ENCODE measurements around the gene MYLK.

The MYLK gene

GRCh38 chr3:123635217-123635616, 248.9 kb downstream of the MYLK start:
- TF ChIP-seq FOXP2 (optimal IDR thresholded peaks at IDR 0.05; ENCODE audit: borderline replicate concordance, extremely low read depth, extremely low read length, insufficient read depth) (no peak), POLR2AphosphoS5 (IDR thresholded peaks at IDR 0.05; ENCODE audit: low read depth, low read length) (no peak)

- TF ChIP-seq POLR2AphosphoS5 (IDR thresholded peaks at IDR 0.05; ENCODE audit: low read depth, low read length) (0 out of 2 replicates have a peak, but pooled peaks have one; percentile 23), REST (IDR thresholded peaks at IDR 0.05; ENCODE audit: insufficient read depth in 1 of 2, low read depth in 2 of 2, low read length in 2 of 2) (no peak), TAF1 (IDR thresholded peaks at IDR 0.05; ENCODE audit: borderline replicate concordance, insufficient read depth, low read length) (no peak), SIN3A (IDR thresholded peaks at IDR 0.05; ENCODE audit: borderline replicate concordance, insufficient read depth, low read length) (no peak), FOXP2 (optimal IDR thresholded peaks at IDR 0.05; ENCODE audit: borderline replicate concordance, extremely low read depth, extremely low read length, insufficient read depth) (peak; percentile 56)
These were observed 249.7 kb downstream of the MYLK start for GRCh38 chr3:123634149-123635051.

GRCh38 chr3:123633530-123633929, 250.6 kb downstream of the MYLK start:
- no peak for TF ChIP-seq POLR2AphosphoS5 (IDR thresholded peaks at IDR 0.05; ENCODE audit: low read depth, low read length)
- no peak for TF ChIP-seq REST (IDR thresholded peaks at IDR 0.05; ENCODE audit: insufficient read depth in 1 of 2, low read depth in 2 of 2, low read length in 2 of 2)
- no peak for TF ChIP-seq FOXP2 (optimal IDR thresholded peaks at IDR 0.05; ENCODE audit: borderline replicate concordance, extremely low read depth, extremely low read length, insufficient read depth)
- no peak for TF ChIP-seq SIN3A (IDR thresholded peaks at IDR 0.05; ENCODE audit: borderline replicate concordance, insufficient read depth, low read length)
- no peak for TF ChIP-seq TAF1 (IDR thresholded peaks at IDR 0.05; ENCODE audit: borderline replicate concordance, insufficient read depth, low read length)

GRCh38 chr3:123632161-123632655, 251.9 kb downstream of the MYLK start:
- TF ChIP-seq SIN3A (IDR thresholded peaks at IDR 0.05; ENCODE audit: borderline replicate concordance, insufficient read depth, low read length) (no peak), FOXP2 (optimal IDR thresholded peaks at IDR 0.05; ENCODE audit: borderline replicate concordance, extremely low read depth, extremely low read length, insufficient read depth) (no peak), POLR2AphosphoS5 (IDR thresholded peaks at IDR 0.05; ENCODE audit: low read depth, low read length) (no peak), TAF1 (IDR thresholded peaks at IDR 0.05; ENCODE audit: borderline replicate concordance, insufficient read depth, low read length) (no peak), REST (IDR thresholded peaks at IDR 0.05; ENCODE audit: insufficient read depth in 1 of 2, low read depth in 2 of 2, low read length in 2 of 2) (no peak)

GRCh38 chr3:123629747-123630047, 254.4 kb downstream of the MYLK start:
- no peak for TF ChIP-seq FOXP2 (optimal IDR thresholded peaks at IDR 0.05; ENCODE audit: borderline replicate concordance, extremely low read depth, extremely low read length, insufficient read depth)
- no peak for TF ChIP-seq SIN3A (IDR thresholded peaks at IDR 0.05; ENCODE audit: borderline replicate concordance, insufficient read depth, low read length)
- no peak for TF ChIP-seq TAF1 (IDR thresholded peaks at IDR 0.05; ENCODE audit: borderline replicate concordance, insufficient read depth, low read length)
- no peak for TF ChIP-seq REST (IDR thresholded peaks at IDR 0.05; ENCODE audit: insufficient read depth in 1 of 2, low read depth in 2 of 2, low read length in 2 of 2)
- no peak for TF ChIP-seq POLR2AphosphoS5 (IDR thresholded peaks at IDR 0.05; ENCODE audit: low read depth, low read length)

Measured in PFSK-1 (cell line).